Upper lobe of right lung (tissue), 1 donor: ENCODE measurements around the gene ACER3. TPM values are rescaled to one million over a fixed set of nuclear protein-coding genes. Genes with fewer than 3 reads are reported as not detected.

Experiments
- ATAC-seq: fragments of 200-7000 bp; cut with Tn5 transposase; one replicate; pipeline ENCODE4 v1.9.1; 2020; ENCODE audit warnings: mild to moderate bottlenecking, moderate library complexity
- DNase-seq: peaks from one replicate; pipeline ENCODE4 v3.0.0-alpha.2; 2020
- H3K27ac ChIP-seq: fragments of 200-600 bp; one replicate; pipeline ENCODE4 v1.8.0; 2022
- H3K27me3 ChIP-seq: fragments of 200-600 bp; one replicate; pipeline ENCODE4 v1.8.0; 2022; ENCODE audit warnings: mild to moderate bottlenecking
- H3K36me3 ChIP-seq: fragments of 200-600 bp; one replicate; pipeline ENCODE4 v1.8.0; 2022
- H3K4me1 ChIP-seq: fragments of 200-600 bp; one replicate; pipeline ENCODE4 v1.8.0; 2022
- H3K4me3 ChIP-seq: fragments of 200-600 bp; one replicate; pipeline ENCODE4 v1.8.0; 2022; ENCODE audit warnings: mild to moderate bottlenecking
- H3K9me3 ChIP-seq: fragments of 200-600 bp; one replicate; pipeline ENCODE4 v1.8.0; 2022
- intact Hi-C: fragments of 100-400 bp; cut with DNase I; formaldehyde crosslinking; loops from one replicate; pipeline ENCODE4 v1.11.0; 2022
- total RNA-seq: library from RNA; stranded (reverse); fragmentation: NEBNext Ultra II Directional; extraction: Animal tissue kit (Norgen Biotek cat#: 25700); gene quantifications from one replicate; pipeline ENCODE4 v1.2.1, GENCODE V29; 2021
- TF ChIP-seq, protein P1 (sequence below): fragments of 200-600 bp; IDR thresholded peaks from one replicate; pipeline ENCODE4 v1.8.0; 2022; ENCODE audit warnings: antibody characterized with exemption
- donor health status: DM: no; HTN: yes; CAD: no; lungs with severe emphysema.

The ACER3 gene
- total RNA-seq, 1 donor from 2014 or later = 42.2 TPM

DNA sequence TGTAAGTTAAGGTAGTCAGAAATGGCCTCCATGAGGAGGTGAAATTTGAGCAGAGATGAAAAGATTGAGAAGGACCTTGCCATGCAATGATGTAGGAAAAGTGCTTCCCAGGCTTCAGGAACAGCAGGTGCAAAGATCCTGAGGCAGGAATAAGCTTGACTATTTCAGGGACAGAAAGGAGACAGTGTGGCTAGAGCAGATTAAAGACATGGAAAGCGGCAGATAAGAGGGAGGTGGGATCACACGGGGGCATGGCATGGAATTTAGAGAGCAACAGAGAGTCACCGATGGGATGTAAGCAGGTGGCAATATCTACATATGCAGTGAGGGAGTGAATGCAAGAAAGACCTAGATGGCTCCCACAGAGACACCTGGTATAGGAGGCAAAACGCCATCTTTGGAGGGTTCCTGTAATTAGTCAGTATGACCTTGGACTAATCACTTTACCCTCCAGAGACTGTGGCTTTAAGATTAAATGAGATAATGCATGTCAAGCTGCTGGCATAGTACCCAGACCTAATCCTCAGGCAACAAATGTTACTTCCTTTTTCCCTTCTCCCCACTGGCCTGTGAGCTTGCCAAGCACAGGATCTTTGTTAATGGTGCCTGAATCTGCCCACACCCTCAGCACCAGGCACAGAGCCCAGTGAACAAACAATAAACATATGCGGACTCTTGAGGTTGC is 24.6 kb upstream of the ACER3 start:
- Histone ChIP-seq H3K4me1 (peaks cover 37% of the 10 kb centered on the region), H3K9me3 (no peaks in the 10 kb centered on the region), H3K36me3 (no peaks in the 10 kb centered on the region), H3K27me3 (no peaks in the 10 kb centered on the region), H3K4me3 (no peak overlapping the region), H3K27ac (peak overlapping the region; percentile 25)
- ATAC-seq = peak; percentile 82
- TF ChIP-seq, protein P1, sequence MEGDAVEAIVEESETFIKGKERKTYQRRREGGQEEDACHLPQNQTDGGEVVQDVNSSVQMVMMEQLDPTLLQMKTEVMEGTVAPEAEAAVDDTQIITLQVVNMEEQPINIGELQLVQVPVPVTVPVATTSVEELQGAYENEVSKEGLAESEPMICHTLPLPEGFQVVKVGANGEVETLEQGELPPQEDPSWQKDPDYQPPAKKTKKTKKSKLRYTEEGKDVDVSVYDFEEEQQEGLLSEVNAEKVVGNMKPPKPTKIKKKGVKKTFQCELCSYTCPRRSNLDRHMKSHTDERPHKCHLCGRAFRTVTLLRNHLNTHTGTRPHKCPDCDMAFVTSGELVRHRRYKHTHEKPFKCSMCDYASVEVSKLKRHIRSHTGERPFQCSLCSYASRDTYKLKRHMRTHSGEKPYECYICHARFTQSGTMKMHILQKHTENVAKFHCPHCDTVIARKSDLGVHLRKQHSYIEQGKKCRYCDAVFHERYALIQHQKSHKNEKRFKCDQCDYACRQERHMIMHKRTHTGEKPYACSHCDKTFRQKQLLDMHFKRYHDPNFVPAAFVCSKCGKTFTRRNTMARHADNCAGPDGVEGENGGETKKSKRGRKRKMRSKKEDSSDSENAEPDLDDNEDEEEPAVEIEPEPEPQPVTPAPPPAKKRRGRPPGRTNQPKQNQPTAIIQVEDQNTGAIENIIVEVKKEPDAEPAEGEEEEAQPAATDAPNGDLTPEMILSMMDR = no peak
- DNase-seq = no peak
- intact Hi-C loops = no loop called here

DNA sequence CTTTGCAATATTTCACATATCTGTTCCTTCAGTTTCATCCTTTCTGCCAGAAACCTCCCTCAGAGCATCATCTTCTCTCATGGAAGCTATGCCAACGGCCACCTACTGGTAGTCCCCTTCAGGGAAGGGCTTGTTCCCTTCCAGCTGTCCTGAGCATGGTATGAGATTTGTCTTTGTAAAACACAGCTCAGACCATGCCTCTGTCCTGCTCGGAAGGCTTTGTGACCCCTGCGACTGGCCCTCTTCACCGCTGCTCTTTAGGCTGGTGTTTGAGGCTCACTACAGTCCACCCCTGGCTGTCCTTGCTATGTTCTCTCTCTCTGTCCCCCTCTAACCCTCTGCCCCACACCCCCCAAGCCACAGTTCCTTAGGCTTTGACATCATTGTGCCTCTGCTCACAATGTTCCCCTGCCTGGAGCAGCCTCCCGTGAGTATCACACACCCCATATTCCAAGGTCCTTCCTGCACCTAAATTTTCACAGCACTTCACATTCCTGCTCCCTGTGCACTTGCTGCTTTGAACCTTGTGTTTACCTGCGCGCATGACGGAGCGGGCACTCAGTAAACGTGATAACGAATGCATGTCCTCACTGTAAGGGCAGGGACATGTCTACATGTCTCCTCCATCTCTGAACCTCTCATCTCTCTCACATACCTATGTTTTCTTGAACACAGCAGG is 24.0 kb upstream of the ACER3 start:
- H3K4me1 ChIP-seq = peaks cover 36% of the 10 kb centered on the region

DNA sequence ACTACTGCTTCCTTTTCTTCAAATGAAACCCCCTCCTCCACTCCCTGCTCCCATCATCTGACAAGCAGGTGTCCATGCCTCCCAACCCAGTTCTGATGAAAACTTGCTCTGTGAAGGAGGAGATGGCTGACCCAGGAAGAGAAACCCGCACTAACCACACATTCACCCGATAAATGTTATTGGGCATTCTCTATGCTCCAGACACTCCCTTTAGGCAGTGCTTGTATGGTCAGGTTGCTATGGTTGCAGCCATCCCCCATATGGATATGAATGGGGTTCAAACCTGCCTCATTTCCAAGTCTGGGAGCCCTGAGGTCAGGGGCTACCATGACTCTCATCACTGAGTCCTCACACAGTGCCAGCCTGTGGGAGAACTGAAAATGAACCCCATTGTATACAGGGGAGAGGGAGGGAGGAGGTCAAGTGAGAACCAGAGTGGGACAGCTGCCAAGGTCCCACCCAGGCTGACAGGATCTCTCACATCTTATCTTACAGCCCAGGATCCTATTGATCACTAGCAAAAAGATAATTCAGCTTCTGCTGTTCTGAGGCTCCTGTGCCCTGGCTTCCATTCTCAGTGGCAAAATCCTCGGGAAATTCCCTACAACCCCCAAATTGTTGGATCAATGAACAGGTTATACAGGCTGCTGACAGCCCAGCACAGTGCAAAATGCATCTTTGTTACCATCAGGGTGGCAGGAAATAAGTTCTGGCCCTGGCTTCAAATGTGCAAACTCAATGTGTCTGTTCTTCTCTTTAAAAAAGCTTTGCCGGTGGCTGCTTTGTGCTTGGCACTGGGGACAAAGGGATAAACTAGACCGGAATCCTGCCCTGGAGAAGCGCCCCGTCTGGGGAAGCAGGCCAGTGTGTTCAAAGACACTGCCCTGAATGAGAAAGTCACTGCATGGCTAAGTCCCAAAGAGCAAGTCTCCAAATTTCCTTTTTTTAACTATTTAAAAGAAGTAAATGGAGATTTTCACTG is 22.7 kb upstream of the ACER3 start:
- ATAC-seq (no peak), DNase-seq (no peak)
- Histone ChIP-seq H3K4me3 (no peak overlapping the region), H3K36me3 (no peaks in the 10 kb centered on the region), H3K9me3 (no peaks in the 10 kb centered on the region), H3K27me3 (no peaks in the 10 kb centered on the region), H3K4me1 (peaks cover 36% of the 10 kb centered on the region), H3K27ac (no peak overlapping the region)
- intact Hi-C loops = no loop called here
- TF ChIP-seq, protein P1 = no peak

More for the DNA sequence above, 24.0 kb upstream of the ACER3 start:
- no peak overlapping the region for H3K4me3 ChIP-seq
- no peaks in the 10 kb centered on the region for H3K9me3 ChIP-seq
- no peak for DNase-seq
- no peaks in the 10 kb centered on the region for H3K36me3 ChIP-seq
- TF ChIP-seq, protein P1 = no peak
- peak; percentile 56 for ATAC-seq
- H3K27me3 ChIP-seq = no peaks in the 10 kb centered on the region
- H3K27ac ChIP-seq = peak overlapping the region; percentile 25
- intact Hi-C loops = no loop called here

- TF ChIP-seq, protein P1 = no peak
- no peaks in the 10 kb centered on the region for H3K9me3 ChIP-seq
- H3K4me1 ChIP-seq = peaks cover 33% of the 10 kb centered on the region
- no peak overlapping the region for H3K4me3 ChIP-seq
- H3K27ac ChIP-seq = no peak overlapping the region
- intact Hi-C loops = no loop called here
- no peaks in the 10 kb centered on the region for H3K36me3 ChIP-seq
- no peak for ATAC-seq
- DNase-seq = no peak
- no peaks in the 10 kb centered on the region for H3K27me3 ChIP-seq
Measured at GRCh38 chr11:76838678-76839068, 22.0 kb upstream of the ACER3 start.

DNA sequence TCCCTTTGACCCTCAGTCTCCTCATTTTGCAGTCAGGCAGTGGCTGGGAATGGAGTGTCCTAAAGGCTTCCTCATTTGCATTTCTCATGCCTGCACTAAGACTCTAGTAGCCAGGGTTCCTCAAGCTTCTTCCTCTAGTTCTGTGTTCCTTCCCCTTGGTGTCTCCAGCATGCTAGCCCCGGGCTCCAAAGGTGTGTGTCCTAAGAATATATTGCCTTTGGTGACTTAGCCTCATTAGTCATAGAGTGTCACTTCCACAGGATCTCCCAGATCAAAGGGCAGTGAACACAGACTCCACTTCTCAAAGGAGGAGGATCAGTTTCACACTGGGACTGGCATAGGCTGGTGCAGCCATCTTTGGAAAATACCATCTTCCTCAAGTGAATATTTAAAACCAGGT is 21.4 kb upstream of the ACER3 start:
- Histone ChIP-seq H3K4me3 (no peak overlapping the region), H3K9me3 (no peaks in the 10 kb centered on the region), H3K27ac (no peak overlapping the region), H3K4me1 (peaks cover 29% of the 10 kb centered on the region), H3K27me3 (no peaks in the 10 kb centered on the region), H3K36me3 (no peaks in the 10 kb centered on the region)
- ATAC-seq (peak; percentile 37), DNase-seq (no peak)
- intact Hi-C loops = no loop called here
- TF ChIP-seq, protein P1 = no peak
